Uterus (tissue), 4 donors: ENCODE results near the gene ITK. TPM values are rescaled to one million over a fixed set of nuclear protein-coding genes. Genes with fewer than 3 reads are reported as not detected.
"Not testable (repeated sequence)": the region's sequence is repeated elsewhere in the genome, so short reads cannot be mapped to it uniquely, and the experiment has no call there.

Experiments
- DNase-seq, 2 donors: peaks; one replicate each; pipeline ENCODE4 v3.0.0-alpha.2; 2019 to 2020
- H3K27ac ChIP-seq, 2 donors: fragments of 200-600 bp; sonication (generic); 1 replicate in 1 of 2; 2 replicates in 1 of 2; pipeline ENCODE4 v1.5.1; 2016 to 2018
- H3K27me3 ChIP-seq, 2 donors: fragments of 200-600 bp; sonication (generic); one replicate each; pipeline ENCODE4 v1.5.1; 2018 to 2019; ENCODE audit warnings: control low read depth in 1 of 2
- H3K36me3 ChIP-seq, 2 donors: fragments of 200-600 bp; sonication (generic); one replicate each; pipeline ENCODE4 v1.5.1; 2019; ENCODE audit warnings: control low read depth in 1 of 2
- H3K4me1 ChIP-seq, 2 donors: fragments of 200-600 bp; sonication (generic); one replicate each; pipeline ENCODE4 v1.5.1; 2018 to 2019; ENCODE audit warnings: control low read depth in 1 of 2
- H3K4me3 ChIP-seq, 2 donors: fragments of 200-600 bp; sonication (generic); 1 replicate in 1 of 2; 2 replicates in 1 of 2; pipeline ENCODE4 v1.5.1; 2018 to 2019; ENCODE audit warnings: mild to moderate bottlenecking in 1 of 2
- H3K9me3 ChIP-seq, 2 donors: fragments of 200-600 bp; sonication (generic); one replicate each; pipeline ENCODE4 v1.5.1; 2019; ENCODE audit warnings: control low read depth in 1 of 2
- POLR2A ChIP-seq, 2 donors: fragments of 450-650 bp; IDR thresholded peaks; one replicate each; pipeline ENCODE4 v1.6.1; 2016; ENCODE audit warnings: antibody characterized with exemption in 2 of 2, mild to moderate bottlenecking in 1 of 2, moderate library complexity in 1 of 2
- intact Hi-C: fragments of 100-400 bp; cut with DNase I; formaldehyde crosslinking; loops from one replicate; pipeline ENCODE4 v1.15.1; 2023; ENCODE audit warnings: low total_unique reads
- total RNA-seq, 4 donors: library from RNA; depleted of rRNA in 3 of 4; stranded (reverse); fragments of >200 nt in 3 of 4; gene quantifications; one replicate each; pipeline versions ENCODE4 v1.1.0 to v1.2.4, GENCODE V29; 2014 to 2023
- TF ChIP-seq, protein P1 (sequence below), 4 experiments: fragments of 200-600 bp in 2 of 4; fragments of 450-650 bp in 2 of 4; sonication (generic) in 2 of 4; IDR thresholded peaks; one replicate each; pipeline ENCODE4 v1.5.1; 2016 to 2019; ENCODE audit warnings: antibody characterized with exemption in 4 of 4, mild to moderate bottlenecking in 2 of 4, moderate library complexity in 1 of 4
- donor health status: DM: yes; HTN: yes; CAD: no.

ITK gene
- total RNA-seq, 4 donors from 2014 or later: 0.41 to 2.8 (median 1.8) TPM

DNA sequence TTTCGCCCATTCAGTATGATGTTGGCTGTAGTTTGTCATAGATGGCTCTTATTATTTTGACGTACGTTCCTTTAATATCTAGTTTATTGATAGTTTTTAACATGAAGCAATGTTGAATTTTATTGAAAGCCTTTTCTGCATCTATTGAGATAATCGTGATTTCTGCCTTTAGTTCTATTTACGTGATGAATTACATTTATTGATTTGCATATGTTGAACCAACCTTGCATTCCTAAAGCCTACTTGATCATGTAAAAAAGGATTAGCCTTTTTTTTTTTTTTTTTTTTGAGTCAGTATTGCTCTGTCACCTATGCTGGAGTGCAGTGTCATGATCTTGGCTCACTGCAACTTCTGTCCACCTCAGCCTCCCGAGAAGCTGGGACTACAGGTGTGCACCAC lies 25.1 kb downstream of the ITK start:
- no peak overlapping the region for H3K4me3 ChIP-seq
- intact Hi-C loops: no loop called here
- no peaks in the 10 kb centered on the region for H3K4me1 ChIP-seq
- no peak for TF ChIP-seq POLR2A (IDR thresholded peaks at IDR 0.05)
- TF ChIP-seq, protein P1, sequence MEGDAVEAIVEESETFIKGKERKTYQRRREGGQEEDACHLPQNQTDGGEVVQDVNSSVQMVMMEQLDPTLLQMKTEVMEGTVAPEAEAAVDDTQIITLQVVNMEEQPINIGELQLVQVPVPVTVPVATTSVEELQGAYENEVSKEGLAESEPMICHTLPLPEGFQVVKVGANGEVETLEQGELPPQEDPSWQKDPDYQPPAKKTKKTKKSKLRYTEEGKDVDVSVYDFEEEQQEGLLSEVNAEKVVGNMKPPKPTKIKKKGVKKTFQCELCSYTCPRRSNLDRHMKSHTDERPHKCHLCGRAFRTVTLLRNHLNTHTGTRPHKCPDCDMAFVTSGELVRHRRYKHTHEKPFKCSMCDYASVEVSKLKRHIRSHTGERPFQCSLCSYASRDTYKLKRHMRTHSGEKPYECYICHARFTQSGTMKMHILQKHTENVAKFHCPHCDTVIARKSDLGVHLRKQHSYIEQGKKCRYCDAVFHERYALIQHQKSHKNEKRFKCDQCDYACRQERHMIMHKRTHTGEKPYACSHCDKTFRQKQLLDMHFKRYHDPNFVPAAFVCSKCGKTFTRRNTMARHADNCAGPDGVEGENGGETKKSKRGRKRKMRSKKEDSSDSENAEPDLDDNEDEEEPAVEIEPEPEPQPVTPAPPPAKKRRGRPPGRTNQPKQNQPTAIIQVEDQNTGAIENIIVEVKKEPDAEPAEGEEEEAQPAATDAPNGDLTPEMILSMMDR (IDR thresholded peaks at IDR 0.05): no peak
- DNase-seq: no peak
- H3K9me3 ChIP-seq: no peaks in the 10 kb centered on the region
- H3K27me3 ChIP-seq: no peaks in the 10 kb centered on the region
- no peaks in the 10 kb centered on the region for H3K36me3 ChIP-seq
- no peak overlapping the region for H3K27ac ChIP-seq

DNA sequence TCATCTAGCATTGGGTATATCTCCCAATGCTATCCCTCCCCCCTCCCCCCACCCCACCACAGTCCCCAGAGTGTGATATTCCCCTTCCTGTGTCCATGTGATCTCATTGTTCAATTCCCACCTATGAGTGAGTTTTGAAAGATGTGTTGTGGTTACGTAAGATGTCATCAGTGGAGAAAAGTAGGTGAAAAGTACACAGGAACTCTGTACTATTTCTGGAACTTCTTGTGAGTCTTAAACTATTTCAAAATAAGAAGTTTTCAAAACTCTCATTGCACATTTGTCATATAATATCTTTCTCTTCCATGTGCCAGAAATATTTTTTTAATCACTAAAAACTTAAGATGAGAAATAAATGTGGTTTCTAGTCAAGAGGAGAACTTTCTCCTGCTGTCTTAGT lies 30.0 kb downstream of the ITK start:
- DNase-seq, H3K36me3 ChIP-seq, H3K27me3 ChIP-seq, H3K4me3 ChIP-seq, H3K4me1 ChIP-seq, intact Hi-C loops, H3K27ac ChIP-seq, H3K9me3 ChIP-seq: not testable (repeated sequence)

- TF ChIP-seq, protein P1 (IDR thresholded peaks at IDR 0.05): no peak
- TF ChIP-seq POLR2A (IDR thresholded peaks at IDR 0.05): no peak
- no peak for DNase-seq
- Histone ChIP-seq H3K36me3 (no peaks in the 10 kb centered on the region), H3K4me3 (no peak overlapping the region), H3K9me3 (no peaks in the 10 kb centered on the region), H3K27ac (no peak overlapping the region), H3K4me1 (no peaks in the 10 kb centered on the region), H3K27me3 (no peaks in the 10 kb centered on the region)
- intact Hi-C loops: no loop called here
These were observed 31.7 kb downstream of the ITK start for GRCh38 chr5:157212307-157212706.

- DNase-seq: no peak
- TF ChIP-seq POLR2A (IDR thresholded peaks at IDR 0.05): no peak
- TF ChIP-seq, protein P1 (IDR thresholded peaks at IDR 0.05): no peak
- H3K9me3 ChIP-seq: no peaks in the 10 kb centered on the region
- H3K4me1 ChIP-seq: no peaks in the 10 kb centered on the region
- intact Hi-C loops: no loop called here
- H3K36me3 ChIP-seq: no peaks in the 10 kb centered on the region
- H3K4me3 ChIP-seq: no peak overlapping the region
- H3K27ac ChIP-seq: no peak overlapping the region
- no peaks in the 10 kb centered on the region for H3K27me3 ChIP-seq
These were observed 33.0 kb downstream of the ITK start for GRCh38 chr5:157213527-157214243.

GRCh38 chr5:157214415-157214814 lies 33.8 kb downstream of the ITK start:
- Histone ChIP-seq H3K36me3 (no peaks in the 10 kb centered on the region), H3K27ac (no peak overlapping the region), H3K4me1 (no peaks in the 10 kb centered on the region), H3K9me3 (no peaks in the 10 kb centered on the region), H3K27me3 (no peaks in the 10 kb centered on the region), H3K4me3 (no peak overlapping the region)
- no peak for DNase-seq
- TF ChIP-seq POLR2A (IDR thresholded peaks at IDR 0.05): no peak
- TF ChIP-seq, protein P1 (IDR thresholded peaks at IDR 0.05): no peak
- intact Hi-C loops: no loop called here
